Measurements from ENCODE around the gene TPST1. TPM values are rescaled to one million over a fixed set of nuclear protein-coding genes. Genes with fewer than 3 reads are reported as not detected.

Gene TPST1
- total RNA-seq, 1 experiment from 2014 or later, result 15.9 TPM

GRCh38 chr7:66283003-66283920 lies 78.1 kb downstream of the TPST1 start:
- no peak overlapping the region for H2AK5ac ChIP-seq (ENCODE audit: insufficient read length, low read length)
- no peaks in the 10 kb centered on the region for H3K23me2 ChIP-seq (ENCODE audit: insufficient read length, low read depth, low read length, poor library complexity, severe bottlenecking)
- no peak overlapping the region for H4K5ac ChIP-seq (ENCODE audit: insufficient read length, low read depth, low read length)
- H2AFZ ChIP-seq (ENCODE audit: low read length), result no peak overlapping the region
- no peak overlapping the region for H3K18ac ChIP-seq (ENCODE audit: insufficient read length, low read depth, low read length)
- H3K4me1 Mint-ChIP-seq, result peaks cover 9 to 12% of the 10 kb centered on the region in 2 experiments
- H3K79me1 ChIP-seq (ENCODE audit: insufficient read depth, low read depth, low read length, poor library complexity, severe bottlenecking), result no peaks in the 10 kb centered on the region
- WGBS (ENCODE audit: extremely low coverage, insufficient read length, low lambda C conversion rate), result no CpG with 5 or more reads among the region's 5 CpGs
- H2BK20ac ChIP-seq (ENCODE audit: low read depth, low read length, poor library complexity, severe bottlenecking), result no peak overlapping the region
- H3T11ph ChIP-seq (ENCODE audit: low read length), result no peak overlapping the region
- H3K4me1 ChIP-seq (ENCODE audit: insufficient read depth, low read length), result no peaks in the 10 kb centered on the region
- H2BK15ac ChIP-seq (ENCODE audit: low read depth, low read length), result no peak overlapping the region
- no peak overlapping the region for H3K56ac ChIP-seq (ENCODE audit: insufficient read length, low read depth, low read length)
- H3K4me3 Mint-ChIP-seq, result no peak overlapping the region
- no peak overlapping the region for H3K27ac ChIP-seq (ENCODE audit: insufficient read length, low read depth, low read length)
- no peak for TF ChIP-seq CTCF (conservative IDR thresholded peaks at IDR 0.05)
- no peak overlapping the region for H3K14ac ChIP-seq (ENCODE audit: insufficient read depth, low read length)
- H3K27me3 Mint-ChIP-seq (ENCODE audit: low read depth), result no peaks in the 10 kb centered on the region
- no peak overlapping the region; a peak in 1 of 7 replicates for H3K27ac Mint-ChIP-seq
- no peak overlapping the region for H4K8ac ChIP-seq (replicated peaks; ENCODE audit: insufficient read length, low read depth, low read length)
- H3K4me2 ChIP-seq (ENCODE audit: insufficient read depth, insufficient read length, low read length), result no peak overlapping the region
- no peaks in the 10 kb centered on the region for H3K79me2 ChIP-seq (ENCODE audit: insufficient read depth, low read length)
- H2BK5ac ChIP-seq (ENCODE audit: insufficient read length, low read length), result no peak overlapping the region
- H2BK120ac ChIP-seq (ENCODE audit: low read depth, low read length, poor library complexity, severe bottlenecking), result no peak overlapping the region
- H3K9me3 ChIP-seq (ENCODE audit: control insufficient read depth, low read depth, low read length), result no peaks in the 10 kb centered on the region
- no peaks in the 10 kb centered on the region for H4K20me1 ChIP-seq (ENCODE audit: control insufficient read depth, insufficient read depth, insufficient read length)
- H3K36me3 Mint-ChIP-seq (ENCODE audit: insufficient read depth in 1 of 3, low read depth in 3 of 3), result peaks cover 2 to 4% (median 3%) of the 10 kb centered on the region in 3 experiments; a peak in 6 of 7 replicates
- no peaks in the 10 kb centered on the region for H3K27me3 ChIP-seq (ENCODE audit: insufficient read depth, low read length)
- H4K91ac ChIP-seq (ENCODE audit: insufficient read length, low read depth, low read length), result no peak overlapping the region
- H3K23ac ChIP-seq (ENCODE audit: insufficient read length, low read depth, low read length), result no peak overlapping the region
- no peak overlapping the region for H3K4ac ChIP-seq (ENCODE audit: low read depth, low read length)
- DNase-seq, result no peak
- peaks cover 2 to 3% of the 10 kb centered on the region in 2 experiments for H3K9me3 Mint-ChIP-seq
- H3K9ac ChIP-seq (ENCODE audit: extremely low read depth, insufficient read length, low read length), result no peak overlapping the region
- no peak overlapping the region for H2BK12ac ChIP-seq (ENCODE audit: insufficient read length, low read depth, low read length)
